WTC11 (cell line): Measurements from ENCODE around the gene MARCKSL1. TPM values are rescaled to one million over a fixed set of nuclear protein-coding genes. Genes with fewer than 3 reads are reported as not detected.

Source experiments
- ATAC-seq: fragments of 200-7000 bp; cut with Tn5 transposase; 2 replicates; pipeline ENCODE4 v1.10.0; 2021; ENCODE audit warnings: mild to moderate bottlenecking, moderate library complexity
- CTCF ChIA-PET: fragments of 300-600 bp; sonication (Branson Sonifier 250); formaldehyde crosslinking; loops from one replicate; lab custom pipeline; 2021; ENCODE audit warnings: antibody characterized with exemption; lab: Charles Lee
- POLR2A ChIA-PET: fragments of 350-600 bp; sonication (Branson Sonifier 250); formaldehyde crosslinking; loops from one replicate; lab custom pipeline; 2021; ENCODE audit warnings: antibody characterized with exemption; lab: Charles Lee
- DNase-seq: peaks from one replicate; pipeline ENCODE4 v3.0.0; 2021; ENCODE audit warnings: low spot score
- H3K27ac Mint-ChIP-seq: 2 replicates; pipeline ENCODE4 v1.8.0; 2021; ENCODE audit warnings: mixed read lengths
- H3K27me3 Mint-ChIP-seq: 2 replicates; pipeline ENCODE4 v1.8.0; 2021; ENCODE audit warnings: low read depth, mild to moderate bottlenecking, moderate library complexity, mixed read lengths
- H3K36me3 Mint-ChIP-seq: 2 replicates; pipeline ENCODE4 v1.8.0; 2021; ENCODE audit warnings: mixed read lengths
- H3K4me1 Mint-ChIP-seq: 2 replicates; pipeline ENCODE4 v1.8.0; 2022; ENCODE audit warnings: mixed read lengths
- H3K4me3 Mint-ChIP-seq: 2 replicates; pipeline ENCODE4 v1.8.0; 2021; ENCODE audit warnings: mild to moderate bottlenecking, moderate library complexity, mixed read lengths
- H3K9me3 Mint-ChIP-seq: 2 replicates; pipeline ENCODE4 v1.8.0; 2021; ENCODE audit warnings: mixed read lengths
- EMX1 ChIP-seq: fragments of 250-450 bp; sonication (Bioruptor Pico); IDR thresholded peaks from 2 replicates; pipeline ENCODE4 v1.8.0; 2021; ENCODE audit warnings: mild to moderate bottlenecking
- FOXP1 ChIP-seq: sonication (generic); formaldehyde crosslinking; IDR thresholded peaks from 2 replicates; pipeline ENCODE4 v1.8.0; 2022; ENCODE audit warnings: missing genetic modification reagents, mild to moderate bottlenecking, moderate library complexity, borderline replicate concordance
- KAT7 ChIP-seq: sonication (generic); formaldehyde crosslinking; IDR thresholded peaks from 2 replicates; pipeline ENCODE4 v1.8.1; 2023; ENCODE audit warnings: missing genetic modification reagents, mild to moderate bottlenecking, borderline replicate concordance
- MXD4 ChIP-seq: fragments of 250-450 bp; sonication (Bioruptor Pico); IDR thresholded peaks from 2 replicates; pipeline ENCODE4 v1.8.0; 2021; ENCODE audit warnings: mild to moderate bottlenecking, moderate library complexity, borderline replicate concordance
- RELA ChIP-seq: sonication (generic); formaldehyde crosslinking; IDR thresholded peaks from 2 replicates; pipeline ENCODE4 v1.8.1; 2022; ENCODE audit warnings: missing genetic modification reagents, mild to moderate bottlenecking, borderline replicate concordance
- RORB ChIP-seq: fragments of 250-450 bp; sonication (Bioruptor Pico); IDR thresholded peaks from 2 replicates; pipeline ENCODE4 v1.9.0; 2021; ENCODE audit warnings: mild to moderate bottlenecking
- ZNF138 ChIP-seq: sonication (generic); formaldehyde crosslinking; conservative IDR thresholded peaks from 2 replicates; pipeline ENCODE4 v1.8.1; 2022; ENCODE audit warnings: mild to moderate bottlenecking, moderate library complexity, missing genetic modification reagents
- total RNA-seq: library from RNA; stranded (reverse); gene quantifications from 3 replicates; pipeline ENCODE4 v1.2.3, GENCODE V29; 2021
- TF ChIP-seq, protein P1 (sequence below): sonication (generic); formaldehyde crosslinking; IDR thresholded peaks from 2 replicates; pipeline ENCODE4 v1.8.1; 2023; ENCODE audit warnings: mild to moderate bottlenecking, missing genetic modification reagents, moderate library complexity
- TF ChIP-seq, protein P2 (sequence below): sonication (generic); formaldehyde crosslinking; conservative IDR thresholded peaks from 2 replicates; pipeline ENCODE4 v1.8.1; 2022; ENCODE audit warnings: mild to moderate bottlenecking, missing genetic modification reagents
- TF ChIP-seq, protein P3 (sequence below): sonication (generic); formaldehyde crosslinking; IDR thresholded peaks from 2 replicates; pipeline ENCODE4 v1.8.0; 2022; ENCODE audit warnings: mild to moderate bottlenecking, missing genetic modification reagents
- TF ChIP-seq, protein P4 (sequence below): sonication (generic); formaldehyde crosslinking; IDR thresholded peaks from 2 replicates; pipeline ENCODE4 v1.8.0; 2023; ENCODE audit warnings: mild to moderate bottlenecking, missing genetic modification reagents
- TF ChIP-seq, protein P5 (sequence below): sonication (generic); formaldehyde crosslinking; IDR thresholded peaks from 2 replicates; pipeline ENCODE4 v1.8.0; 2022; ENCODE audit warnings: missing genetic modification reagents
- TF ChIP-seq, protein P6 (sequence below): sonication (generic); formaldehyde crosslinking; conservative IDR thresholded peaks from 2 replicates; pipeline ENCODE4 v1.8.1; 2023; ENCODE audit warnings: mild to moderate bottlenecking, low read depth, missing genetic modification reagents, moderate library complexity
- TF ChIP-seq, protein P7 (sequence below): fragments of 250-450 bp; sonication (Bioruptor Pico); IDR thresholded peaks from 2 replicates; pipeline ENCODE4 v2.1.2; 2022; ENCODE audit warnings: mild to moderate bottlenecking, moderate library complexity
- TF ChIP-seq, protein P8 (sequence below): fragments of 250-450 bp; sonication (Bioruptor Pico); IDR thresholded peaks from 2 replicates; pipeline ENCODE4 v1.9.0; 2021; ENCODE audit warnings: mild to moderate bottlenecking
- TF ChIP-seq, protein P9 (sequence below): sonication (generic); formaldehyde crosslinking; IDR thresholded peaks from 2 replicates; pipeline ENCODE4 v1.8.0; 2023; ENCODE audit warnings: missing genetic modification reagents

The MARCKSL1 gene
- total RNA-seq, 1 experiment from 2014 or later: 450 TPM

DNA sequence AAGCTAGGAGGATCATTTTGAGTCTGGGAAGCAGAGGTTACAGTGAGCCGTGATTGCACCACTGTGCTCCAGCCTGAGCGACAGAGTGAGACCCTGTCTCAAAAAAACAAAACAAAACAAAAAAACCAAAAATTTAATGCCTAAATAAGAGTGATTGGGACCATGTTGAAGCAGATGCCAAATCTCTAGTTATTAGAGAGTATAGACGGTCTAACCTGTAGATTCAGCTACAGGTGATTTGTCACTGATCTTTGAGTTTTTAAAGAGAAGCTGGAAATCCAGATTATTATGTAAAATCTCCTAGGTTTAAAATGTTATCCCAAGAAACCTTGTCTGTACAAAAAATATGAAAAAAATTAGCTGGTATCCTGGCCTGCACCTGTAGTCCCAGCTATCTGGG, 32.7 kb downstream of the MARCKSL1 start:
- no peak for DNase-seq
- Mint-ChIP-seq H3K36me3 (peaks cover 47% of the 10 kb centered on the region), H3K27me3 (no peaks in the 10 kb centered on the region), H3K4me1 (no peaks in the 10 kb centered on the region), H3K9me3 (peaks cover 10% of the 10 kb centered on the region; the same call in 1 of the 2 replicates), H3K4me3 (no peak overlapping the region), H3K27ac (no peak overlapping the region; the same call in 1 of the 2 replicates)
- POLR2A ChIA-PET: interaction anchor here (0.6 kb wide), 2 partner anchors 32 to 298 kb away, joined by 3 to 6 read pairs; no protein-coding TSS in a partner anchor
- CTCF ChIA-PET: interaction anchor here (1.0 to 1.6 kb wide), 2 partner anchors 13 to 55 kb away, joined by 4 to 5 read pairs; no protein-coding TSS in a partner anchor
- TF ChIP-seq, protein P1, sequence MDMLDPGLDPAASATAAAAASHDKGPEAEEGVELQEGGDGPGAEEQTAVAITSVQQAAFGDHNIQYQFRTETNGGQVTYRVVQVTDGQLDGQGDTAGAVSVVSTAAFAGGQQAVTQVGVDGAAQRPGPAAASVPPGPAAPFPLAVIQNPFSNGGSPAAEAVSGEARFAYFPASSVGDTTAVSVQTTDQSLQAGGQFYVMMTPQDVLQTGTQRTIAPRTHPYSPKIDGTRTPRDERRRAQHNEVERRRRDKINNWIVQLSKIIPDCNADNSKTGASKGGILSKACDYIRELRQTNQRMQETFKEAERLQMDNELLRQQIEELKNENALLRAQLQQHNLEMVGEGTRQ (CRISPR knock-in tag): no peak
- TF ChIP-seq RORB (no peak), RELA (CRISPR knock-in tag) (no peak), FOXP1 (CRISPR knock-in tag) (no peak), EMX1 (CRISPR knock-in tag) (no peak), KAT7 (CRISPR knock-in tag) (no peak), MXD4 (CRISPR knock-in tag) (no peak), ZNF138 (CRISPR knock-in tag) (no peak)
- TF ChIP-seq, protein P2, sequence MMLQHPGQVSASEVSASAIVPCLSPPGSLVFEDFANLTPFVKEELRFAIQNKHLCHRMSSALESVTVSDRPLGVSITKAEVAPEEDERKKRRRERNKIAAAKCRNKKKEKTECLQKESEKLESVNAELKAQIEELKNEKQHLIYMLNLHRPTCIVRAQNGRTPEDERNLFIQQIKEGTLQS: no peak
- TF ChIP-seq, protein P3, sequence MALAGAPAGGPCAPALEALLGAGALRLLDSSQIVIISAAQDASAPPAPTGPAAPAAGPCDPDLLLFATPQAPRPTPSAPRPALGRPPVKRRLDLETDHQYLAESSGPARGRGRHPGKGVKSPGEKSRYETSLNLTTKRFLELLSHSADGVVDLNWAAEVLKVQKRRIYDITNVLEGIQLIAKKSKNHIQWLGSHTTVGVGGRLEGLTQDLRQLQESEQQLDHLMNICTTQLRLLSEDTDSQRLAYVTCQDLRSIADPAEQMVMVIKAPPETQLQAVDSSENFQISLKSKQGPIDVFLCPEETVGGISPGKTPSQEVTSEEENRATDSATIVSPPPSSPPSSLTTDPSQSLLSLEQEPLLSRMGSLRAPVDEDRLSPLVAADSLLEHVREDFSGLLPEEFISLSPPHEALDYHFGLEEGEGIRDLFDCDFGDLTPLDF (CRISPR knock-in tag): no peak
- TF ChIP-seq, protein P4, sequence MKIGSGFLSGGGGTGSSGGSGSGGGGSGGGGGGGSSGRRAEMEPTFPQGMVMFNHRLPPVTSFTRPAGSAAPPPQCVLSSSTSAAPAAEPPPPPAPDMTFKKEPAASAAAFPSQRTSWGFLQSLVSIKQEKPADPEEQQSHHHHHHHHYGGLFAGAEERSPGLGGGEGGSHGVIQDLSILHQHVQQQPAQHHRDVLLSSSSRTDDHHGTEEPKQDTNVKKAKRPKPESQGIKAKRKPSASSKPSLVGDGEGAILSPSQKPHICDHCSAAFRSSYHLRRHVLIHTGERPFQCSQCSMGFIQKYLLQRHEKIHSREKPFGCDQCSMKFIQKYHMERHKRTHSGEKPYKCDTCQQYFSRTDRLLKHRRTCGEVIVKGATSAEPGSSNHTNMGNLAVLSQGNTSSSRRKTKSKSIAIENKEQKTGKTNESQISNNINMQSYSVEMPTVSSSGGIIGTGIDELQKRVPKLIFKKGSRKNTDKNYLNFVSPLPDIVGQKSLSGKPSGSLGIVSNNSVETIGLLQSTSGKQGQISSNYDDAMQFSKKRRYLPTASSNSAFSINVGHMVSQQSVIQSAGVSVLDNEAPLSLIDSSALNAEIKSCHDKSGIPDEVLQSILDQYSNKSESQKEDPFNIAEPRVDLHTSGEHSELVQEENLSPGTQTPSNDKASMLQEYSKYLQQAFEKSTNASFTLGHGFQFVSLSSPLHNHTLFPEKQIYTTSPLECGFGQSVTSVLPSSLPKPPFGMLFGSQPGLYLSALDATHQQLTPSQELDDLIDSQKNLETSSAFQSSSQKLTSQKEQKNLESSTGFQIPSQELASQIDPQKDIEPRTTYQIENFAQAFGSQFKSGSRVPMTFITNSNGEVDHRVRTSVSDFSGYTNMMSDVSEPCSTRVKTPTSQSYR: no peak
- TF ChIP-seq, protein P5, sequence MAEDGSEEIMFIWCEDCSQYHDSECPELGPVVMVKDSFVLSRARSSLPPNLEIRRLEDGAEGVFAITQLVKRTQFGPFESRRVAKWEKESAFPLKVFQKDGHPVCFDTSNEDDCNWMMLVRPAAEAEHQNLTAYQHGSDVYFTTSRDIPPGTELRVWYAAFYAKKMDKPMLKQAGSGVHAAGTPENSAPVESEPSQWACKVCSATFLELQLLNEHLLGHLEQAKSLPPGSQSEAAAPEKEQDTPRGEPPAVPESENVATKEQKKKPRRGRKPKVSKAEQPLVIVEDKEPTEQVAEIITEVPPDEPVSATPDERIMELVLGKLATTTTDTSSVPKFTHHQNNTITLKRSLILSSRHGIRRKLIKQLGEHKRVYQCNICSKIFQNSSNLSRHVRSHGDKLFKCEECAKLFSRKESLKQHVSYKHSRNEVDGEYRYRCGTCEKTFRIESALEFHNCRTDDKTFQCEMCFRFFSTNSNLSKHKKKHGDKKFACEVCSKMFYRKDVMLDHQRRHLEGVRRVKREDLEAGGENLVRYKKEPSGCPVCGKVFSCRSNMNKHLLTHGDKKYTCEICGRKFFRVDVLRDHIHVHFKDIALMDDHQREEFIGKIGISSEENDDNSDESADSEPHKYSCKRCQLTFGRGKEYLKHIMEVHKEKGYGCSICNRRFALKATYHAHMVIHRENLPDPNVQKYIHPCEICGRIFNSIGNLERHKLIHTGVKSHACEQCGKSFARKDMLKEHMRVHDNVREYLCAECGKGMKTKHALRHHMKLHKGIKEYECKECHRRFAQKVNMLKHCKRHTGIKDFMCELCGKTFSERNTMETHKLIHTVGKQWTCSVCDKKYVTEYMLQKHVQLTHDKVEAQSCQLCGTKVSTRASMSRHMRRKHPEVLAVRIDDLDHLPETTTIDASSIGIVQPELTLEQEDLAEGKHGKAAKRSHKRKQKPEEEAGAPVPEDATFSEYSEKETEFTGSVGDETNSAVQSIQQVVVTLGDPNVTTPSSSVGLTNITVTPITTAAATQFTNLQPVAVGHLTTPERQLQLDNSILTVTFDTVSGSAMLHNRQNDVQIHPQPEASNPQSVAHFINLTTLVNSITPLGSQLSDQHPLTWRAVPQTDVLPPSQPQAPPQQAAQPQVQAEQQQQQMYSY (CRISPR knock-in tag): no peak
- TF ChIP-seq, protein P6, sequence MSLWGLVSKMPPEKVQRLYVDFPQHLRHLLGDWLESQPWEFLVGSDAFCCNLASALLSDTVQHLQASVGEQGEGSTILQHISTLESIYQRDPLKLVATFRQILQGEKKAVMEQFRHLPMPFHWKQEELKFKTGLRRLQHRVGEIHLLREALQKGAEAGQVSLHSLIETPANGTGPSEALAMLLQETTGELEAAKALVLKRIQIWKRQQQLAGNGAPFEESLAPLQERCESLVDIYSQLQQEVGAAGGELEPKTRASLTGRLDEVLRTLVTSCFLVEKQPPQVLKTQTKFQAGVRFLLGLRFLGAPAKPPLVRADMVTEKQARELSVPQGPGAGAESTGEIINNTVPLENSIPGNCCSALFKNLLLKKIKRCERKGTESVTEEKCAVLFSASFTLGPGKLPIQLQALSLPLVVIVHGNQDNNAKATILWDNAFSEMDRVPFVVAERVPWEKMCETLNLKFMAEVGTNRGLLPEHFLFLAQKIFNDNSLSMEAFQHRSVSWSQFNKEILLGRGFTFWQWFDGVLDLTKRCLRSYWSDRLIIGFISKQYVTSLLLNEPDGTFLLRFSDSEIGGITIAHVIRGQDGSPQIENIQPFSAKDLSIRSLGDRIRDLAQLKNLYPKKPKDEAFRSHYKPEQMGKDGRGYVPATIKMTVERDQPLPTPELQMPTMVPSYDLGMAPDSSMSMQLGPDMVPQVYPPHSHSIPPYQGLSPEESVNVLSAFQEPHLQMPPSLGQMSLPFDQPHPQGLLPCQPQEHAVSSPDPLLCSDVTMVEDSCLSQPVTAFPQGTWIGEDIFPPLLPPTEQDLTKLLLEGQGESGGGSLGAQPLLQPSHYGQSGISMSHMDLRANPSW: no peak
- TF ChIP-seq, protein P7, sequence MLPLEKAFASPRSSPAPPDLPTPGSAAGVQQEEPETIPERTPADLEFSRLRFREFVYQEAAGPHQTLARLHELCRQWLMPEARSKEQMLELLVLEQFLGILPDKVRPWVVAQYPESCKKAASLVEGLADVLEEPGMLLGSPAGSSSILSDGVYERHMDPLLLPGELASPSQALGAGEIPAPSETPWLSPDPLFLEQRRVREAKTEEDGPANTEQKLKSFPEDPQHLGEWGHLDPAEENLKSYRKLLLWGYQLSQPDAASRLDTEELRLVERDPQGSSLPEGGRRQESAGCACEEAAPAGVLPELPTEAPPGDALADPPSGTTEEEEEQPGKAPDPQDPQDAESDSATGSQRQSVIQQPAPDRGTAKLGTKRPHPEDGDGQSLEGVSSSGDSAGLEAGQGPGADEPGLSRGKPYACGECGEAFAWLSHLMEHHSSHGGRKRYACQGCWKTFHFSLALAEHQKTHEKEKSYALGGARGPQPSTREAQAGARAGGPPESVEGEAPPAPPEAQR (CRISPR knock-in tag): no peak
- TF ChIP-seq, protein P8, sequence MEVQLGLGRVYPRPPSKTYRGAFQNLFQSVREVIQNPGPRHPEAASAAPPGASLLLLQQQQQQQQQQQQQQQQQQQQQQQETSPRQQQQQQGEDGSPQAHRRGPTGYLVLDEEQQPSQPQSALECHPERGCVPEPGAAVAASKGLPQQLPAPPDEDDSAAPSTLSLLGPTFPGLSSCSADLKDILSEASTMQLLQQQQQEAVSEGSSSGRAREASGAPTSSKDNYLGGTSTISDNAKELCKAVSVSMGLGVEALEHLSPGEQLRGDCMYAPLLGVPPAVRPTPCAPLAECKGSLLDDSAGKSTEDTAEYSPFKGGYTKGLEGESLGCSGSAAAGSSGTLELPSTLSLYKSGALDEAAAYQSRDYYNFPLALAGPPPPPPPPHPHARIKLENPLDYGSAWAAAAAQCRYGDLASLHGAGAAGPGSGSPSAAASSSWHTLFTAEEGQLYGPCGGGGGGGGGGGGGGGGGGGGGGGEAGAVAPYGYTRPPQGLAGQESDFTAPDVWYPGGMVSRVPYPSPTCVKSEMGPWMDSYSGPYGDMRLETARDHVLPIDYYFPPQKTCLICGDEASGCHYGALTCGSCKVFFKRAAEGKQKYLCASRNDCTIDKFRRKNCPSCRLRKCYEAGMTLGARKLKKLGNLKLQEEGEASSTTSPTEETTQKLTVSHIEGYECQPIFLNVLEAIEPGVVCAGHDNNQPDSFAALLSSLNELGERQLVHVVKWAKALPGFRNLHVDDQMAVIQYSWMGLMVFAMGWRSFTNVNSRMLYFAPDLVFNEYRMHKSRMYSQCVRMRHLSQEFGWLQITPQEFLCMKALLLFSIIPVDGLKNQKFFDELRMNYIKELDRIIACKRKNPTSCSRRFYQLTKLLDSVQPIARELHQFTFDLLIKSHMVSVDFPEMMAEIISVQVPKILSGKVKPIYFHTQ (CRISPR knock-in tag): no peak
- TF ChIP-seq, protein P9, sequence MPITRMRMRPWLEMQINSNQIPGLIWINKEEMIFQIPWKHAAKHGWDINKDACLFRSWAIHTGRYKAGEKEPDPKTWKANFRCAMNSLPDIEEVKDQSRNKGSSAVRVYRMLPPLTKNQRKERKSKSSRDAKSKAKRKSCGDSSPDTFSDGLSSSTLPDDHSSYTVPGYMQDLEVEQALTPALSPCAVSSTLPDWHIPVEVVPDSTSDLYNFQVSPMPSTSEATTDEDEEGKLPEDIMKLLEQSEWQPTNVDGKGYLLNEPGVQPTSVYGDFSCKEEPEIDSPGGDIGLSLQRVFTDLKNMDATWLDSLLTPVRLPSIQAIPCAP (CRISPR knock-in tag): no peak
- ATAC-seq: no peak
